ENCODE measurements around the gene ADAM10. TPM values are rescaled to one million over a fixed set of nuclear protein-coding genes. Genes with fewer than 3 reads are reported as not detected.

The ADAM10 gene
- total and polyA plus RNA-seq, 2 of the 4 experiments (the other 2 are of a cell fraction), result 110 to 185 TPM

DNA sequence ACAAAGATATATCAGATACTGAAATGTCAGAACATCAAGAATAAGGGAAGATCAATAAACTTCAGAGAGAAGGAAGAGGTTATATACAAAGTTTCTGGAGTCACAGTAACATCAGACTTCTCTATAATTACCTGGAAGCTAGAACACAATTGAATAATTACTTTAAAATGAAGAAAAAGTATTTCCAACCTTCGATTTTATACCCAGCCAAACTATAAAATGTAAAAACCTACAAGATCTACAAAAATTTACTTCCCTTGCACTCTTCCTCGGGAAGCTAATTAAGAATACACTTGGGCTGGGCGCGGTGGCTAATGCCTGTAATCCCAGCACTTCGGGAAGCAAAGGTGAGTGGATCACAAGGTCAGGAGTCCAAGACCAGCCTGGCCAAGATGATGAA, 15.0 kb upstream of the ADAM10 start:
- Histone ChIP-seq H3K27ac (ENCODE audit: insufficient read depth, low read length) (no peak overlapping the region), H3K79me1 (ENCODE audit: low read depth in 1 of 2, low read length in 2 of 2) (no peaks in the 10 kb centered on the region), H3K4me2 (ENCODE audit: low read depth, low read length) (no peak overlapping the region), H3K9me1 (ENCODE audit: insufficient read depth, low read length) (no peaks in the 10 kb centered on the region), H3K56ac (ENCODE audit: extremely low read depth, insufficient read depth, low read length) (no peak overlapping the region), H3K18ac (ENCODE audit: low read depth, low read length) (no peak overlapping the region), H4K8ac (ENCODE audit: low read depth in 2 of 2, low read length in 2 of 2) (no peak overlapping the region), H3K4me3 (ENCODE audit: insufficient read depth, low read depth, low read length) (no peak overlapping the region), H3K9me3 (ENCODE audit: control insufficient read depth, insufficient read depth, low read length) (peaks cover 6% of the 10 kb centered on the region), H2AFZ (replicated peaks; ENCODE audit: low read length, poor library complexity) (no peak overlapping the region), H2AK5ac (ENCODE audit: low read depth, low read length) (no peak overlapping the region), H3K14ac (replicated peaks; ENCODE audit: low read depth, low read length) (no peak overlapping the region), H4K5ac (ENCODE audit: low read depth, low read length) (no peak overlapping the region), H4K91ac (ENCODE audit: insufficient read depth, low read depth, low read length) (no peak overlapping the region), H3K4ac (ENCODE audit: low read depth, low read length) (no peak overlapping the region), H2AK9ac (replicated peaks; ENCODE audit: low read depth, low read length, poor library complexity) (no peak overlapping the region), H3K27me3 (ENCODE audit: control insufficient read depth, insufficient read depth, low read length) (no peaks in the 10 kb centered on the region), H3K4me1 (ENCODE audit: control insufficient read depth, insufficient read depth, low read length) (no peaks in the 10 kb centered on the region), H4K20me1 (ENCODE audit: insufficient read depth, low read length) (no peaks in the 10 kb centered on the region), H2BK120ac (ENCODE audit: low read depth, low read length) (no peak overlapping the region), H3K36me3 (ENCODE audit: control insufficient read depth, insufficient read depth, low read length) (no peaks in the 10 kb centered on the region), H2BK20ac (ENCODE audit: low read depth, low read length) (no peak overlapping the region), H3K9ac (ENCODE audit: low read depth, low read length) (no peak overlapping the region), H3K23ac (ENCODE audit: low read depth, low read length) (no peak overlapping the region), H2BK5ac (ENCODE audit: low read depth, low read length, poor library complexity, severe bottlenecking) (no peak overlapping the region), H2BK15ac (ENCODE audit: low read depth, low read length) (no peak overlapping the region)
- 50% methylated on average over 1 of the region's 5 CpGs; no CpG with 5 or more reads in 1 of the 2 experiments for WGBS, 2 experiments (ENCODE audit: extremely low coverage in 2 of 2, insufficient read length in 1 of 2)
- ChIA-PET CTCF (no interaction called here), POLR2A (ENCODE audit: unreplicated experiment) (no interaction called here)
- intact Hi-C loops (cut with micrococcal nuclease) (no loop called here), dilution Hi-C loops (cut with HindIII; ENCODE audit: low sequenced_read_pairs, unreplicated experiment) (no loop called here), in situ Hi-C loops (cut with MboI; ENCODE audit: low sequenced_read_pairs) (loop anchor here (25.0 kb wide), 1 partner anchor 527 kb away; no protein-coding TSS in a partner anchor)
- TF ChIP-seq, protein P1, sequence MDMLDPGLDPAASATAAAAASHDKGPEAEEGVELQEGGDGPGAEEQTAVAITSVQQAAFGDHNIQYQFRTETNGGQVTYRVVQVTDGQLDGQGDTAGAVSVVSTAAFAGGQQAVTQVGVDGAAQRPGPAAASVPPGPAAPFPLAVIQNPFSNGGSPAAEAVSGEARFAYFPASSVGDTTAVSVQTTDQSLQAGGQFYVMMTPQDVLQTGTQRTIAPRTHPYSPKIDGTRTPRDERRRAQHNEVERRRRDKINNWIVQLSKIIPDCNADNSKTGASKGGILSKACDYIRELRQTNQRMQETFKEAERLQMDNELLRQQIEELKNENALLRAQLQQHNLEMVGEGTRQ (IDR thresholded peaks at IDR 0.05; ENCODE audit: low read depth, low read length), result no peak
- TF ChIP-seq RCOR1 (IDR thresholded peaks at IDR 0.05; ENCODE audit: insufficient replicate concordance, low read length), result no peak
- TF ChIP-seq MAFK (IDR thresholded peaks at IDR 0.05; ENCODE audit: low read depth, low read length), result no peak
- no peak for TF ChIP-seq SMC3 (IDR thresholded peaks at IDR 0.05; ENCODE audit: low read depth, low read length)
- TF ChIP-seq, protein P2, sequence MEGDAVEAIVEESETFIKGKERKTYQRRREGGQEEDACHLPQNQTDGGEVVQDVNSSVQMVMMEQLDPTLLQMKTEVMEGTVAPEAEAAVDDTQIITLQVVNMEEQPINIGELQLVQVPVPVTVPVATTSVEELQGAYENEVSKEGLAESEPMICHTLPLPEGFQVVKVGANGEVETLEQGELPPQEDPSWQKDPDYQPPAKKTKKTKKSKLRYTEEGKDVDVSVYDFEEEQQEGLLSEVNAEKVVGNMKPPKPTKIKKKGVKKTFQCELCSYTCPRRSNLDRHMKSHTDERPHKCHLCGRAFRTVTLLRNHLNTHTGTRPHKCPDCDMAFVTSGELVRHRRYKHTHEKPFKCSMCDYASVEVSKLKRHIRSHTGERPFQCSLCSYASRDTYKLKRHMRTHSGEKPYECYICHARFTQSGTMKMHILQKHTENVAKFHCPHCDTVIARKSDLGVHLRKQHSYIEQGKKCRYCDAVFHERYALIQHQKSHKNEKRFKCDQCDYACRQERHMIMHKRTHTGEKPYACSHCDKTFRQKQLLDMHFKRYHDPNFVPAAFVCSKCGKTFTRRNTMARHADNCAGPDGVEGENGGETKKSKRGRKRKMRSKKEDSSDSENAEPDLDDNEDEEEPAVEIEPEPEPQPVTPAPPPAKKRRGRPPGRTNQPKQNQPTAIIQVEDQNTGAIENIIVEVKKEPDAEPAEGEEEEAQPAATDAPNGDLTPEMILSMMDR (conservative IDR thresholded peaks at IDR 0.05; ENCODE audit: low read depth, low read length), result no peak
- TF ChIP-seq CHD1 (IDR thresholded peaks at IDR 0.05; ENCODE audit: low read depth, low read length), result no peak
- ATAC-seq (ENCODE audit: low read depth), result no peak
- BruUV-seq (replicated peaks), result no TSS peak
- no peak for DNase-seq
